HepG2 (cell line): ENCODE data around the gene INPP1. TPM values are rescaled to one million over a fixed set of nuclear protein-coding genes. Genes with fewer than 3 reads are reported as not detected.

Experiments
- ATAC-seq: fragments of 200-7000 bp; cut with Tn5 transposase; 3 replicates; pipeline ENCODE4 v1.9.1; 2020; ENCODE audit warnings: mild to moderate bottlenecking, moderate library complexity
- BruUV-seq: library from RNA; stranded (reverse); fragments of 400-500 nt; replicated peaks from 2 replicates; lab custom pipeline; 2021; lab: Mats Ljungman, UMichigan
- CTCF ChIA-PET: fragments of 300-600 bp; formaldehyde crosslinking; extraction: SDS; loops from one replicate; lab custom pipeline; 2021; ENCODE audit warnings: low total read pairs, inconsistent platforms, low intra/inter-chr PET ratio; lab: Yijun Ruan, JAX
- POLR2A ChIA-PET: fragments of 350-600 bp; sonication (Branson Sonifier 250); formaldehyde crosslinking; loops from one replicate; lab custom pipeline; 2020; ENCODE audit warnings: antibody characterized with exemption, inconsistent platforms; lab: Yijun Ruan, JAX
- DNase-seq: peaks from one replicate; pipeline ENCODE4 v3.0.0-alpha.2; 2015; ENCODE audit warnings: low spot score
- FAIRE-seq: peaks from 3 replicates; lab custom pipeline; 2011; peaks lifted over from hg19 to GRCh38; lab: Jason Lieb, UNC
- H2AFZ ChIP-seq: one replicate; pipeline ENCODE4 v1.6.1; 2011; ENCODE audit warnings: low read length, inconsistent platforms
- H3K27ac ChIP-seq: fragments of 300-600 bp; 3 replicates; pipeline ENCODE4 v1.8.0; 2011; ENCODE audit warnings: mixed run types, mild to moderate bottlenecking, mixed read lengths, low read length, inconsistent platforms; ENCODE audit not compliant: insufficient read depth; ENCODE audit errors: extremely low read length
- H3K27me3 ChIP-seq, 2 experiments: fragments of 200-600 bp in 1 of 2; 2 replicates in 1 of 2; 3 replicates in 1 of 2; pipeline versions ENCODE4 v1.6.0 to v1.8.0; 2011; ENCODE audit warnings: low read length in 2 of 2, mild to moderate bottlenecking in 2 of 2, moderate library complexity in 2 of 2, inconsistent platforms in 1 of 2; ENCODE audit not compliant: insufficient read depth in 2 of 2, control insufficient read depth in 1 of 2
- H3K36me3 ChIP-seq, 2 experiments: fragments of 200-600 bp in 1 of 2; replicated peaks in 1 of 2; 2 replicates in 1 of 2; 3 replicates in 1 of 2; pipeline versions ENCODE4 v1.5.1 to v1.8.0; 2011; ENCODE audit warnings: low read length in 2 of 2, inconsistent platforms in 1 of 2; ENCODE audit not compliant: insufficient read depth in 2 of 2, control insufficient read depth in 1 of 2
- H3K4me1 ChIP-seq: 2 replicates; pipeline ENCODE4 v1.5.1; 2012; ENCODE audit warnings: low read length, inconsistent platforms; ENCODE audit not compliant: insufficient read depth
- H3K4me2 ChIP-seq: 2 replicates; pipeline ENCODE4 v1.6.0; 2011; ENCODE audit warnings: low read depth, low read length, inconsistent platforms
- H3K4me3 ChIP-seq, 3 experiments: fragments of 200-600 bp in 1 of 3; sonication (generic), shearing (Covaris generic) in 1 of 3; replicated peaks in 1 of 3; 2 replicates each; pipeline ENCODE4 v1.5.1; 2011 to 2016; ENCODE audit warnings: low read length in 3 of 3, inconsistent platforms in 2 of 3, low read depth in 2 of 3, mild to moderate bottlenecking in 2 of 3, control low read depth in 1 of 3, mixed read lengths in 1 of 3; ENCODE audit not compliant: insufficient read depth in 1 of 3
- H3K79me2 ChIP-seq: one replicate; pipeline ENCODE4 v1.6.1; 2011; ENCODE audit warnings: low read length, inconsistent platforms; ENCODE audit not compliant: insufficient read depth
- H3K9ac ChIP-seq: 2 replicates; pipeline ENCODE4 v1.6.0; 2011; ENCODE audit warnings: mild to moderate bottlenecking, low read depth, low read length, inconsistent platforms; ENCODE audit not compliant: insufficient read depth
- H3K9me3 ChIP-seq: 2 replicates; pipeline ENCODE4 v1.5.1; 2012; ENCODE audit warnings: mild to moderate bottlenecking, low read length
- H4K20me1 ChIP-seq: 2 replicates; pipeline ENCODE4 v1.6.0; 2011; ENCODE audit warnings: inconsistent platforms, mild to moderate bottlenecking, low read length, moderate library complexity; ENCODE audit not compliant: insufficient read depth
- ARID5B ChIP-seq: IDR thresholded peaks from 2 replicates; pipeline ENCODE4 v1.4.0; 2020; ENCODE audit warnings: mild to moderate bottlenecking, missing genetic modification reagents
- GRHL1 ChIP-seq: sonication (generic); formaldehyde crosslinking; conservative IDR thresholded peaks from 2 replicates; pipeline ENCODE4 v1.8.0; 2022; ENCODE audit warnings: missing genetic modification reagents
- HNF4A ChIP-seq: sonication (generic); formaldehyde crosslinking; IDR thresholded peaks from 2 replicates; pipeline ENCODE4 v1.4.0; 2020; ENCODE audit warnings: missing genetic modification reagents
- NR2F6 ChIP-seq, 2 experiments: IDR thresholded peaks; 2 replicates each; pipeline ENCODE4 v1.6.1; 2016; ENCODE audit warnings: antibody characterized with exemption in 1 of 2, mild to moderate bottlenecking in 1 of 2
- PAX8 ChIP-seq: sonication (generic); formaldehyde crosslinking; IDR thresholded peaks from 2 replicates; pipeline ENCODE4 v1.8.0; 2022; ENCODE audit warnings: mild to moderate bottlenecking, missing genetic modification reagents, borderline replicate concordance
- TRIM22 ChIP-seq: fragments of 450-650 bp; IDR thresholded peaks from 2 replicates; pipeline ENCODE4 v1.6.1; 2017
- ZNF12 ChIP-seq: sonication (generic); formaldehyde crosslinking; IDR thresholded peaks from 2 replicates; pipeline ENCODE4 v1.5.0; 2020; ENCODE audit warnings: missing genetic modification reagents
- WGBS: methylation state at CpG from one replicate; pipeline ENCODE4 v1.1.6; 2017; ENCODE audit warnings: low lambda C conversion rate; 5-methylcytosine and 5-hydroxymethylcytosine counted together
- in situ Hi-C: cut with HindIII; loops from 2 replicates; pipeline ENCODE4 v1.10.0; 2017; ENCODE audit warnings: low pct_unique_long_range_greater_than_20kb; ENCODE audit not compliant: extremely low pct_ligation_motif_present
- intact Hi-C: fragments of 100-400 bp; cut with micrococcal nuclease; formaldehyde crosslinking; loops from one replicate; pipeline ENCODE4 v1.10.0; 2022; ENCODE audit not compliant: unreplicated experiment
- polyA plus RNA-seq, 8 experiments: library from polyadenylated mRNA; depleted of rRNA in 3 of 8; stranded (reverse) in 7 of 8; unstranded in 1 of 8; fragments of >200 nt; fragmentation: Illumina TruSeq in 4 of 8; extraction: Trizol in 4 of 8; gene quantifications; 2 replicates each; pipeline versions ENCODE4 v1.2.1 to v1.2.3, GENCODE V29; 2011 to 2016; ENCODE audit warnings: low read depth in 4 of 8, missing spikeins in 1 of 8, mixed read lengths in 1 of 8; ENCODE audit not compliant: insufficient read depth in 1 of 8
- total RNA-seq, 5 experiments: library from RNA; depleted of rRNA; stranded (reverse); fragments of >200 nt; fragmentation: Illumina TruSeq; extraction: Trizol; gene quantifications; 2 replicates each; pipeline ENCODE4 v1.2.3, GENCODE V29; 2016; ENCODE audit warnings: low read depth in 1 of 5

The INPP1 gene
- total and polyA plus RNA-seq, 2 of the 13 experiments (the other 11 are each of a cell fraction or from before 2014, with no cell fraction given): 10.0 to 13.3 TPM

- Histone ChIP-seq H2AFZ (no peak overlapping the region), H3K79me2 (no peaks in the 10 kb centered on the region), H3K4me2 (no peak overlapping the region), H3K9ac (no peak overlapping the region), H3K27ac (no peak overlapping the region), H3K4me1 (no peaks in the 10 kb centered on the region), H4K20me1 (no peaks in the 10 kb centered on the region), H3K36me3 (no peaks in the 10 kb centered on the region), H3K27me3 (no peaks in the 10 kb centered on the region; a peak in 1 of 5 replicates), H3K4me3 (no peak overlapping the region), H3K9me3 (no peaks in the 10 kb centered on the region)
- DNase-seq (no peak), FAIRE-seq (no peak), ATAC-seq (no peak)
- no peak for TF ChIP-seq GRHL1 (CRISPR knock-in tag)
- TF ChIP-seq ZNF12: peak; percentile 95
- no peak for TF ChIP-seq TRIM22
- intact Hi-C loops (loop anchor here (10.0 kb wide), 1 partner anchor 257 kb away; the partner anchor contains the start of gene NAB1), in situ Hi-C loops (no loop called here)
- POLR2A ChIA-PET: no interaction called here
- CTCF ChIA-PET: no interaction called here
- 73% methylated on average over 3 of the region's 3 CpGs for WGBS
- no TSS peak for BruUV-seq
These were observed 44.0 kb downstream of the INPP1 start for GRCh38 chr2:190387422-190387821.

- H3K9ac ChIP-seq: no peak overlapping the region
- H3K4me3 ChIP-seq: no peak overlapping the region
- no peaks in the 10 kb centered on the region for H4K20me1 ChIP-seq
- no peaks in the 10 kb centered on the region for H3K9me3 ChIP-seq
- BruUV-seq: no TSS peak
- CTCF ChIA-PET: no interaction called here
- no peaks in the 10 kb centered on the region for H3K36me3 ChIP-seq
- FAIRE-seq (no peak), ATAC-seq (no peak; the same call in 2 of the 3 replicates), DNase-seq (no peak)
- no peaks in the 10 kb centered on the region for H3K27me3 ChIP-seq
- no peak overlapping the region for H3K27ac ChIP-seq
- H3K79me2 ChIP-seq: no peaks in the 10 kb centered on the region
- no peak overlapping the region for H3K4me2 ChIP-seq
- intact Hi-C loops (no loop called here), in situ Hi-C loops (no loop called here)
- WGBS: 8% methylated on average over 2 of the region's 2 CpGs
- peaks cover 5% of the 10 kb centered on the region; the same call in 1 of the 2 replicates for H3K4me1 ChIP-seq
- no peak overlapping the region for H2AFZ ChIP-seq
- POLR2A ChIA-PET: no interaction called here
- TF ChIP-seq HNF4A: peak; percentile 37; the same call in 1 of the 2 replicates
- TF ChIP-seq NR2F6 (IDR thresholded peaks at IDR 0.05): 0 out of 2 replicates have a peak, but pooled peaks have one; percentile 10
- no peak for TF ChIP-seq NR2F6 (CRISPR knock-in tag; IDR thresholded peaks at IDR 0.05)
- TF ChIP-seq PAX8 (CRISPR knock-in tag): no peak
- 0 out of 2 replicates have a peak, but pooled peaks have one; percentile 22 for TF ChIP-seq ARID5B (CRISPR knock-in tag)
These were observed 52.9 kb downstream of the INPP1 start for GRCh38 chr2:190396271-190396670.
